D721Med (cell line): ENCODE data around the gene DENND5A.
"Not testable (repeated sequence)": the region's sequence is repeated elsewhere in the genome, so short reads cannot be mapped to it uniquely, and the experiment has no call there.

Experiments
- DNase-seq: peaks from one replicate; pipeline ENCODE4 v3.0.0; 2011; ENCODE audit warnings: low spot score; ENCODE audit not compliant: insufficient read length
- FAIRE-seq: peaks from 2 replicates; lab custom pipeline; 2011; peaks lifted over from hg19 to GRCh38; lab: Jason Lieb, UNC
- TF ChIP-seq, protein P1 (sequence below): IDR thresholded peaks from 2 replicates; pipeline ENCODE4 v1.5.1; 2012; ENCODE audit warnings: mild to moderate bottlenecking, control low read depth; ENCODE audit not compliant: insufficient read depth; ENCODE audit errors: missing control alignments

The DENND5A gene

GRCh38 chr11:9225748-9226298 lies 39.3 kb downstream of the DENND5A start:
- TF ChIP-seq, protein P1, sequence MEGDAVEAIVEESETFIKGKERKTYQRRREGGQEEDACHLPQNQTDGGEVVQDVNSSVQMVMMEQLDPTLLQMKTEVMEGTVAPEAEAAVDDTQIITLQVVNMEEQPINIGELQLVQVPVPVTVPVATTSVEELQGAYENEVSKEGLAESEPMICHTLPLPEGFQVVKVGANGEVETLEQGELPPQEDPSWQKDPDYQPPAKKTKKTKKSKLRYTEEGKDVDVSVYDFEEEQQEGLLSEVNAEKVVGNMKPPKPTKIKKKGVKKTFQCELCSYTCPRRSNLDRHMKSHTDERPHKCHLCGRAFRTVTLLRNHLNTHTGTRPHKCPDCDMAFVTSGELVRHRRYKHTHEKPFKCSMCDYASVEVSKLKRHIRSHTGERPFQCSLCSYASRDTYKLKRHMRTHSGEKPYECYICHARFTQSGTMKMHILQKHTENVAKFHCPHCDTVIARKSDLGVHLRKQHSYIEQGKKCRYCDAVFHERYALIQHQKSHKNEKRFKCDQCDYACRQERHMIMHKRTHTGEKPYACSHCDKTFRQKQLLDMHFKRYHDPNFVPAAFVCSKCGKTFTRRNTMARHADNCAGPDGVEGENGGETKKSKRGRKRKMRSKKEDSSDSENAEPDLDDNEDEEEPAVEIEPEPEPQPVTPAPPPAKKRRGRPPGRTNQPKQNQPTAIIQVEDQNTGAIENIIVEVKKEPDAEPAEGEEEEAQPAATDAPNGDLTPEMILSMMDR, result no peak
- DNase-seq (no peak), FAIRE-seq (no peak)

DNA sequence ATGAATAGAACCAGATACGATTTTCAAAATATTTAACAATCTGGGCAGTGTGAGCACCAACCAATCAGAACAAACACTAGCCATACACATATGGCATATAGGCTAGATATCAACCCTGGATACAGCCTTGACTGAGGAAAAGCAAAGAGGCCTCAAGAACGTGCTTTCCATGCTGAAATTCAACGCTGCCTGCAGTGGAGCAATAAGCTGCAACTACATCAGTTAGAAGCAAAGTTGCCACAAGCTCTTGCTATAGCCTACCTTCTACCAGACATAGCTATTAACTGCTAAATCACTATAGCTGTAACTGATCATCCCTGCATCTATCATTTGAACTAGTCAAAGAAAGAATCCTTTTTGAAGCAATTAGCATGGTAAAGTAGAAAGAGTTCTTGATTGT lies 42.5 kb downstream of the DENND5A start:
- DNase-seq (no peak), FAIRE-seq (no peak)
- TF ChIP-seq, protein P1, result no peak

DNA sequence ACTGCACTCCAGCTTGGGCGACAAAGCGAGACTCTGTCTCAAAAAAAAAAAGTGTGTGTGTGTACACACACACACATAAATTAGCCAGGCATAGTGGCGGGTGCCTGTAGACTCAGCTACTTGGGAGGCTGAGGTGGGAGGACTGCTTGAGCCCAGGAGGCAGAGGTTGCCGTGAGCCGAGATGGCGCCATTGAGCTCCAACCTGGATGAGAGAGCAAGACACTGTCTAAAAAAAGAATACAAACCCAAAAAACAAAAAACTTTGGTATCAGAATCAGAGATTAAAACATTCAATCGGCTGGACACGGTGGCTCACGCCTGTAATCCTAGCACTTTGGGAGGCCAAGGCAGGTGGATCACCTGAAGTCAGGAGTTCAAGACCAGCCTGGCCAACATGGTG lies 44.3 kb downstream of the DENND5A start:
- not testable (repeated sequence) for DNase-seq, FAIRE-seq

GRCh38 chr11:9219572-9219971 lies 45.6 kb downstream of the DENND5A start:
- TF ChIP-seq, protein P1, result no peak
- DNase-seq (no peak), FAIRE-seq (no peak)

GRCh38 chr11:9219115-9219514 lies 46.0 kb downstream of the DENND5A start:
- TF ChIP-seq, protein P1, result no peak
- FAIRE-seq, result no peak
- DNase-seq, result no peak

GRCh38 chr11:9214765-9215164 lies 50.4 kb downstream of the DENND5A start:
- TF ChIP-seq, protein P1, result no peak
- no peak for DNase-seq
- no peak for FAIRE-seq

- TF ChIP-seq, protein P1, result no peak
- FAIRE-seq (no peak), DNase-seq (no peak)
Observed at GRCh38 chr11:9211322-9211721, 53.8 kb downstream of the DENND5A start.

DNA sequence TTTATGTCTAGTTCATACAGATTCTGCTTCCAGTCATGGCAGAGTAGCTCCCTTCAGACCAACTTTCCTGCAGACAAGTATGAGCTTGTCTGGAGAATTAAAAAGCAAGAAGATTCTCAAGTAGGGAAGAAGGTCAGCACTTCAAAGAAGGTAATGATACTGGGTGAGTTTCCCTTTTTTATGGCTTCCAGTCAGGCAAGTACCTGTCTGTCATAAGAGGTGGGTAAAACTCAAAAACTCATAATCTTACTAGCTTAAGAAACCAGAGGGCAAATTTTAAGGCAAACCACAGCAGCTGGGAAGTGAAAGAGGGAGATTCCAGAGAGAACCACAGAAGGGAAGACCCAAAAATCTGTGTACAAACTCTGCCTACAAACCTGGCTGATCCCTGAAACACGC lies 54.2 kb downstream of the DENND5A start:
- FAIRE-seq (no peak), DNase-seq (no peak)
- TF ChIP-seq, protein P1, result no peak
